ENCODE measurements around the gene REV1.
"Not testable (repeated sequence)": the region's sequence is repeated elsewhere in the genome, so short reads cannot be mapped to it uniquely, and the experiment has no call there.

The REV1 gene

GRCh38 chr2:99489761-99490622 is at the start of gene REV1:
REV1 (minus strand) TSS chr2:99490017; CDS start chr2:99464975, 25,042 bp downstream.
- Mint-ChIP-seq H3K4me3 (peak within 1 kb of the TSS; percentile 99), H3K4me1 (ENCODE audit: low read depth) (peaks cover 32% of the 10 kb centered on the region), H3K27ac (peak within 1 kb of the TSS; percentile 98), H3K9me3 (ENCODE audit: low read depth) (no peaks in the 10 kb centered on the region), H3K36me3 (no peaks in the 10 kb centered on the region), H3K27me3 (no peaks in the 10 kb centered on the region)

- H3K27ac Mint-ChIP-seq, result no peak overlapping the region
- H3K4me1 Mint-ChIP-seq (ENCODE audit: low read depth), result no peaks in the 10 kb centered on the region
- peaks cover 8% of the 10 kb centered on the region for H3K9me3 Mint-ChIP-seq (ENCODE audit: low read depth)
- H3K36me3 Mint-ChIP-seq, result peaks cover 5% of the 10 kb centered on the region
- no peak overlapping the region for H3K4me3 Mint-ChIP-seq
- peaks cover 12% of the 10 kb centered on the region for H3K27me3 Mint-ChIP-seq
These were observed 48.2 kb upstream of the REV1 start for GRCh38 chr2:99537910-99538485.

- H3K36me3 Mint-ChIP-seq, result no peaks in the 10 kb centered on the region
- no peaks in the 10 kb centered on the region for H3K9me3 Mint-ChIP-seq (ENCODE audit: low read depth)
- peaks cover 2% of the 10 kb centered on the region for H3K27me3 Mint-ChIP-seq
- H3K27ac Mint-ChIP-seq, result no peak overlapping the region
- no peaks in the 10 kb centered on the region for H3K4me1 Mint-ChIP-seq (ENCODE audit: low read depth)
- no peak overlapping the region for H3K4me3 Mint-ChIP-seq
These were observed 34.2 kb upstream of the REV1 start for GRCh38 chr2:99524056-99524455.

- Mint-ChIP-seq H3K4me3 (no peak overlapping the region), H3K27ac (no peak overlapping the region)
These were observed 32.3 kb upstream of the REV1 start for GRCh38 chr2:99522157-99522556.

GRCh38 chr2:99520813-99521212 is 31.0 kb upstream of the REV1 start:
- Mint-ChIP-seq H3K27ac (no peak overlapping the region), H3K4me1 (ENCODE audit: low read depth) (no peaks in the 10 kb centered on the region), H3K27me3 (peaks cover 4% of the 10 kb centered on the region), H3K9me3 (ENCODE audit: low read depth) (no peaks in the 10 kb centered on the region), H3K36me3 (no peaks in the 10 kb centered on the region), H3K4me3 (no peak overlapping the region)

More at GRCh38 chr2:99522157-99522556, 32.3 kb upstream of the REV1 start:
- peaks cover 4% of the 10 kb centered on the region for H3K27me3 Mint-ChIP-seq
- no peaks in the 10 kb centered on the region for H3K9me3 Mint-ChIP-seq (ENCODE audit: low read depth)
- H3K36me3 Mint-ChIP-seq, result no peaks in the 10 kb centered on the region
- no peaks in the 10 kb centered on the region for H3K4me1 Mint-ChIP-seq (ENCODE audit: low read depth)

GRCh38 chr2:99520195-99520594 is 30.4 kb upstream of the REV1 start:
- Mint-ChIP-seq H3K27me3 (peaks cover 4% of the 10 kb centered on the region), H3K9me3 (ENCODE audit: low read depth) (no peaks in the 10 kb centered on the region), H3K27ac (no peak overlapping the region), H3K4me3 (no peak overlapping the region), H3K36me3 (no peaks in the 10 kb centered on the region), H3K4me1 (ENCODE audit: low read depth) (no peaks in the 10 kb centered on the region)

GRCh38 chr2:99514357-99514756 is 24.5 kb upstream of the REV1 start:
- Mint-ChIP-seq H3K36me3 (no peaks in the 10 kb centered on the region), H3K27me3 (peaks cover 5% of the 10 kb centered on the region), H3K4me3 (no peak overlapping the region), H3K27ac (no peak overlapping the region), H3K4me1 (ENCODE audit: low read depth) (no peaks in the 10 kb centered on the region), H3K9me3 (ENCODE audit: low read depth) (no peaks in the 10 kb centered on the region)

GRCh38 chr2:99512181-99512591 is 22.4 kb upstream of the REV1 start:
- Mint-ChIP-seq H3K4me1 (ENCODE audit: low read depth) (no peaks in the 10 kb centered on the region), H3K27me3 (peaks cover 3% of the 10 kb centered on the region), H3K27ac (no peak overlapping the region), H3K9me3 (ENCODE audit: low read depth) (no peaks in the 10 kb centered on the region), H3K36me3 (no peaks in the 10 kb centered on the region), H3K4me3 (no peak overlapping the region)

GRCh38 chr2:99509387-99509786 is 19.6 kb upstream of the REV1 start:
- Mint-ChIP-seq H3K27ac (no peak overlapping the region), H3K27me3 (peaks cover 2% of the 10 kb centered on the region), H3K36me3 (no peaks in the 10 kb centered on the region), H3K4me1 (ENCODE audit: low read depth) (peaks cover 3% of the 10 kb centered on the region), H3K9me3 (ENCODE audit: low read depth) (no peaks in the 10 kb centered on the region), H3K4me3 (no peak overlapping the region)

GRCh38 chr2:99507937-99508818 is 18.4 kb upstream of the REV1 start:
- Mint-ChIP-seq H3K36me3 (no peaks in the 10 kb centered on the region), H3K9me3 (ENCODE audit: low read depth) (no peaks in the 10 kb centered on the region), H3K27ac (no peak overlapping the region), H3K27me3 (peaks cover 2% of the 10 kb centered on the region), H3K4me3 (no peak overlapping the region), H3K4me1 (ENCODE audit: low read depth) (peaks cover 3% of the 10 kb centered on the region)

GRCh38 chr2:99504844-99505584 is 15.2 kb upstream of the REV1 start:
- Mint-ChIP-seq H3K27me3 (no peaks in the 10 kb centered on the region), H3K4me1 (ENCODE audit: low read depth) (peaks cover 3% of the 10 kb centered on the region), H3K9me3 (ENCODE audit: low read depth) (no peaks in the 10 kb centered on the region), H3K36me3 (no peaks in the 10 kb centered on the region), H3K4me3 (no peak overlapping the region), H3K27ac (no peak overlapping the region)

GRCh38 chr2:99503662-99504416 is 14.0 kb upstream of the REV1 start:
- not testable (repeated sequence) for H3K4me3 Mint-ChIP-seq; H3K9me3 Mint-ChIP-seq (ENCODE audit: low read depth); H3K4me1 Mint-ChIP-seq (ENCODE audit: low read depth); H3K27me3 Mint-ChIP-seq; H3K36me3 Mint-ChIP-seq; H3K27ac Mint-ChIP-seq

GRCh38 chr2:99496021-99496420 is 6.2 kb upstream of the REV1 start:
- Mint-ChIP-seq H3K9me3 (ENCODE audit: low read depth) (no peaks in the 10 kb centered on the region), H3K4me3 (no peak overlapping the region), H3K27ac (no peak overlapping the region), H3K4me1 (ENCODE audit: low read depth) (peaks cover 2% of the 10 kb centered on the region), H3K36me3 (no peaks in the 10 kb centered on the region), H3K27me3 (peaks cover 5% of the 10 kb centered on the region)

All from activated naive CD8-positive, alpha-beta T cell (primary cell).